B cell (primary cell): ENCODE measurements around the gene ZNF189.

Experiments used
- EZH2 ChIP-seq: IDR thresholded peaks from 2 replicates; pipeline ENCODE4 v1.6.1; 2012; ENCODE audit warnings: borderline replicate concordance, low read depth, mild to moderate bottlenecking, moderate library complexity, low read length; ENCODE audit not compliant: insufficient read depth, poor library complexity, severe bottlenecking
- TF ChIP-seq, protein P1 (sequence below): fragments of 200-600 bp; IDR thresholded peaks from one replicate; pipeline ENCODE4 v1.8.0; 2022; ENCODE audit warnings: antibody characterized with exemption, mild to moderate bottlenecking

DNA sequence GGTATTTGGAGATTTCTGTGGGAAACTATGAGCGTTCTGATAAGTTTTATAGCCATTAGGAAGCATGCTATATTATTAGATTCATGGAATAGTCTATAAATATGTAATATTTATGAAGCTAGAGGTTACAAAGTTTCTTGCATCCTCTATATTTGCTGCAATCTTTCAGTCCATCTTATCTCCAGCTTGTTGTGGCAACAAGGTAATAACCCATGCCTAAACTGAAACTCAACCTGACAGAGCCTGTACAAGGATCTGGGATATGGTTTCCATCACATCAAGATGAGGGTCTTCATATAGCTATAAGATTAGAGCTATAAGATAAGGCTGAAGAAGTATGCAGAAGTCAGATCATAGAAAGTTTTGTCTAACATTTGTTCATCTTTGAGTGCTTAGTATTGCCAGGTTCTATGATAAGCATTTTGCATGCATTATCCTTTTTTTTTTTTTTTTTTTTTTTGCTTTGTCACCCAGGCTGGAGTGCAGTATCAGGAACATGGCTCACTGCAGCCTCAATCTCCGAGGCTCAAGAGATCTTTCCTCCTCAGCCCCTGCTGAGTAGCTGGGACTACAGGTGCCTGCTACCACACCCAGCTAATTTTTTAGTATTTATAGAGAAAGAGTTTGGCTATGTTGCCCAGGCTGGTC lies 28.6 kb upstream of the ZNF189 start:
- TF ChIP-seq, protein P1, sequence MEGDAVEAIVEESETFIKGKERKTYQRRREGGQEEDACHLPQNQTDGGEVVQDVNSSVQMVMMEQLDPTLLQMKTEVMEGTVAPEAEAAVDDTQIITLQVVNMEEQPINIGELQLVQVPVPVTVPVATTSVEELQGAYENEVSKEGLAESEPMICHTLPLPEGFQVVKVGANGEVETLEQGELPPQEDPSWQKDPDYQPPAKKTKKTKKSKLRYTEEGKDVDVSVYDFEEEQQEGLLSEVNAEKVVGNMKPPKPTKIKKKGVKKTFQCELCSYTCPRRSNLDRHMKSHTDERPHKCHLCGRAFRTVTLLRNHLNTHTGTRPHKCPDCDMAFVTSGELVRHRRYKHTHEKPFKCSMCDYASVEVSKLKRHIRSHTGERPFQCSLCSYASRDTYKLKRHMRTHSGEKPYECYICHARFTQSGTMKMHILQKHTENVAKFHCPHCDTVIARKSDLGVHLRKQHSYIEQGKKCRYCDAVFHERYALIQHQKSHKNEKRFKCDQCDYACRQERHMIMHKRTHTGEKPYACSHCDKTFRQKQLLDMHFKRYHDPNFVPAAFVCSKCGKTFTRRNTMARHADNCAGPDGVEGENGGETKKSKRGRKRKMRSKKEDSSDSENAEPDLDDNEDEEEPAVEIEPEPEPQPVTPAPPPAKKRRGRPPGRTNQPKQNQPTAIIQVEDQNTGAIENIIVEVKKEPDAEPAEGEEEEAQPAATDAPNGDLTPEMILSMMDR, result no peak
- TF ChIP-seq EZH2, result no peak
